AG08396 (cell line): ENCODE measurements around the gene DLX5.

Source experiments
- DNase-seq: peaks from one replicate; pipeline ENCODE4 v3.0.0; 2012; ENCODE audit warnings: low spot score, mixed read lengths

The DLX5 gene

GRCh38 chr7:97018126-97018601 is 6.5 kb downstream of the DLX5 start:
- no peak for DNase-seq

DNA sequence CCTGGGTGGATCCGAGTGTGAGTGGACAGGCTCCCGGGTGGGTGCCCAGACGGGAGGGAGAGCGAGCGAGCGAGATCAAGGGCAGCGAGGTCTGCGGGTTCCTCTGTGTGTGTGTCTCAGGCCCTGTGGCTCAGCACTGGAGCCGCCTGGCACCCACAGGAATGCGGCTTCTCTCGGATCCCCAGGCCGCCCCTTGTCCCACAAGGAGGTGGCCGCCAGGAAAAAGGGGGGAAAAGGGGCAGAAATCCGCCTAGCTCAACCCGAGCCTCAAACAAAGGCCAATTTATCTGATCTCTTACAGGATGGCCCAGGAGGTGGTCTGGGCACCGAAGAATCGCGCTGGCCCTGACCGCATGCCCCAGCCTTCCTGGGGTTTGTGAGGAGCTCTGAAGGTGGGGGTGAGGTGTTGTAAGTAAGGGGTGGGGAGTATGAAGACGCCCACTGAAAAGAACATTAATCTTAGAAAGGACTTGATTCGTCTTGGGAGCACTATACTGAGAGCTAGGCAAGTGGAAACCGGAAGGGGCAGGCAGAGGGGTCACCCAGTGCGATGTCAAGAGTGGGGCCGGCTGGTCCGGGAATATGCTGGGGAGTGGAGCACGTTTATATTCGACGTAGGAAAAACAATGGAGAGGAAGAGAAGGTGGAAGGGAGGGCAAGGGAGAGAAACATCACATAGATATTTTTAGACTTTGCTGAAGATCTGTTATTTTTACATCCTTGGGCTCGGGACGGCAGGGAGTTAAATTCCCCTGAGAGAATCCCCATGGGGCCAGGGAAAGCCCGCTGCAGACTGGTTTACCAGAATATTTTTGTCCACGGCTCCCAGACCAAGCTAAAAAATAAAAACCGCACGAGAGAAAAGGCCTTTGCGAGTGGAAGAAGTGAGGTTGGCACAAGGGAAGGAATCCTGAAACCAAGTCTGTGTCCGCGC is 7.2 kb downstream of the DLX5 start:
- DNase-seq, result no peak

- no peak for DNase-seq
Measured at GRCh38 chr7:97016381-97017191, 8.0 kb downstream of the DLX5 start.

- DNase-seq, result no peak
Measured at GRCh38 chr7:97015756-97016380, 8.8 kb downstream of the DLX5 start.

DNA sequence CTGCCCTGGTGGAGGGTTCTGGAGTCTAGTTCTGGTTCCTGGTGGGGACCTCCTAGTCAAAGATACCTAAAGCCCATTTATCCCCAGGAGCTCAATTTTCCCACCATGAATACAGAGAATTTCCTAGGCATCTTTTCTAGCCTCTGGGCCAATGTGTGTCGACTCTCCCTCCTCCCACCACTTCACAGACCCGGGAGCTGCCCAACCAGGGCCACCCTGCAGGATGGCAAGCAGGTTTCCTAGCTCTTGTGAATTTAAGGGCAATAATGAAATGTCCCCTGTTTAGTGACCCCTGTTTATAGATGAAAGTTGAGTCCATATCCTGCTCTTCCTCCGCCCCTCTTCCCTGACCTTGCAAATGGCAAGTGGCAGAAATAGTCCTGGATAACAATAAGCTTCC is 9.4 kb downstream of the DLX5 start:
- DNase-seq, result no peak

GRCh38 chr7:97014145-97014750 is 10.4 kb downstream of the DLX5 start:
- no peak for DNase-seq

DNA sequence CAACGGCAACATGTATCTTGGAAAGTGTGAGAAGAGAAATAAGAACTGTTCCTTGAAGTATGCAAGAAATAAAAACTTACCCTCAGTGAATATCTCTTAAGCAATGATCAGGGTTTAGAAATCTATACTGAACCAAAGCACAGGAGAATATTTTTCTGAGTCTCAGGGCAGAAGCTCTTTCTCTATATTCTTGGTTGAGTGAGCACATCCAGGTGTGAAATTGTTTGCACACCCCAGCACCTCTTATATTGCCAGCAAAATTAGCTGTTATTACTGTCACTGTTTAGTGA is 10.8 kb downstream of the DLX5 start:
- DNase-seq, result no peak

GRCh38 chr7:97013134-97013844 is 11.3 kb downstream of the DLX5 start:
- no peak for DNase-seq

DNA sequence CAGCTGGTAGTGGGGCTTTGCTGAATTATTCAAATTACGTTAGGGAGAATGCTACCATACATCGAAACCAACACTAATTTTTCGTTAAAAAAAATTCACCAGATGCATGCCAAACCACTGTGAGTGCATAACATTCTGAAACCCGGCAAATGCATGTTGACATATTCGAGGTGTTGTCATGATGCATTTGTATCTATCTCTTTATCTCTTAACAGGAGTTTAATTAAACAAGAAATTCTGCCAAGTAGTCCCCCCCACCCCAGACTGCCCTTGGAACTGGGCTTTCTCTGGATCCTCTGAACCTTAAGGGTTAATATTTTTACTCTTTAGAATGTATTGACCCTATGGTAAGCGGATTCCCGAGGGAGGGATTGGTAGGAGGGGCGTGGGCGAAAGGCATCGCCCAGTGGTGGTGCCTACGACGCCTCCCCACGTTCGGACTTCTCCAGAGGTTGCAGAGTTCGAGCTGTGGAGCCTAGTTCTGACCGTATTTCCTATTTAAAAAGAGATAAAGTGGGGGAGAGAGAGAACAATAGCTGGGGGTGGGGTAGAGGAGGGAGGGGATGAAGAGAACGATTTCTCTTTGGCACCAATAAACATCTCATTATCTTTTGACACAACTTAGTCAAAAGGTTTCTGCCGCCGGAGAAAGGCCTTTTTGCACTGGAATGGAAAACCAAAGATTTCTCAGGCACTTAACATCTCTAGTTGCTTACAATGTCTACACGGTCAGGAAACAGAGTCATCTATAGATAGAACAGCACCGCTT is 12.1 kb downstream of the DLX5 start:
- no peak for DNase-seq

GRCh38 chr7:97011536-97012364 is 12.9 kb downstream of the DLX5 start:
- no peak for DNase-seq

GRCh38 chr7:97011104-97011503 is 13.5 kb downstream of the DLX5 start:
- DNase-seq, result no peak

GRCh38 chr7:97009753-97010732 is 14.6 kb downstream of the DLX5 start:
- DNase-seq, result no peak

GRCh38 chr7:97008275-97008917 is 16.2 kb downstream of the DLX5 start:
- DNase-seq, result no peak

DNA sequence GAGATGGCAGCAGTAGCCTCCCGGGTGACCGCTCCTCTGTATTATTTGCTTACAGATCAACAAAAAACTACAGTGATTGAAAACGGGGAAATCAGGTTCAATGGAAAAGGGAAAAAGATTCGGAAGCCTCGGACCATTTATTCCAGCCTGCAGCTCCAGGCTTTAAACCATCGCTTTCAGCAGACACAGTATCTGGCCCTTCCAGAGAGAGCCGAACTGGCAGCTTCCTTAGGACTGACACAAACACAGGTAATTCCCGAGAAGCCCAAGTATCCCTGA is 17.1 kb downstream of the DLX5 start:
- no peak for DNase-seq

DNA sequence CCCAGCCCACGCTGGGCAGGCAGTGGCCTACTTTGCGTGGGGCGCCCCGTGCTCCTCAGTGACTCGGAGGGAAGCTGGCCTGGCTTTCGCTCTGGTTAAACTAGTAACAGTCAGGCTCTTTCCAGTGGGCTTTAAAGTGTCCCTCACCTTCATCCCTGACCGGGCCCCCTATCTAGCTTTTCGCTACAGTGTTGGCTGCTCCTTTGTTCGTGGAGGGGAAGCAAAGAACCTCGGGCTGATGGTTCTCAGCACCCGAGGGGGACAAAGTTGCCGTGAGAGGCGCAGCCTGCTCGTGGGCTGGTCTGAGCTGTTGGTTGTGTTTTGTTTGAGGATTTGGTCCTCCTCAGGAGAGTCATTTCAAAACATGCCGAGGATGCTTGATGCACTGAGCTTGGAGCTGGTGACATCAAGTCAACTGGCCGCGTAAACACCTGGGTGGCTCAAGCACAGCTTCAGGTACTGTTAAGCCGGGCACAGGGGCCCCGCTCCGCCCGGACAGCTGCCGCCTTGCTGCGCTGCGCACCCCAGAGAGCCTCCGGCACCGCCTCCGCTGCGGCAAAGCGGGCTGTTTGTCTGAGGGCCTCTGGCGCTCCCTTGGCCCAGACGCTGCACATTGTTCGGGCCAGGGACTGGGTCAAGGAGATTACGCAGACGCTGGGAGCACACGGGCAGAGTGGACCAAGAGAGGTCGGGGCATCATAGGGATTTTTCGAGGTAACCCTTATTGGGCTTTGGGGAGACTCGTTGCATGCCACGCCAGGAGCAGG is 17.6 kb downstream of the DLX5 start:
- no peak for DNase-seq

DNA sequence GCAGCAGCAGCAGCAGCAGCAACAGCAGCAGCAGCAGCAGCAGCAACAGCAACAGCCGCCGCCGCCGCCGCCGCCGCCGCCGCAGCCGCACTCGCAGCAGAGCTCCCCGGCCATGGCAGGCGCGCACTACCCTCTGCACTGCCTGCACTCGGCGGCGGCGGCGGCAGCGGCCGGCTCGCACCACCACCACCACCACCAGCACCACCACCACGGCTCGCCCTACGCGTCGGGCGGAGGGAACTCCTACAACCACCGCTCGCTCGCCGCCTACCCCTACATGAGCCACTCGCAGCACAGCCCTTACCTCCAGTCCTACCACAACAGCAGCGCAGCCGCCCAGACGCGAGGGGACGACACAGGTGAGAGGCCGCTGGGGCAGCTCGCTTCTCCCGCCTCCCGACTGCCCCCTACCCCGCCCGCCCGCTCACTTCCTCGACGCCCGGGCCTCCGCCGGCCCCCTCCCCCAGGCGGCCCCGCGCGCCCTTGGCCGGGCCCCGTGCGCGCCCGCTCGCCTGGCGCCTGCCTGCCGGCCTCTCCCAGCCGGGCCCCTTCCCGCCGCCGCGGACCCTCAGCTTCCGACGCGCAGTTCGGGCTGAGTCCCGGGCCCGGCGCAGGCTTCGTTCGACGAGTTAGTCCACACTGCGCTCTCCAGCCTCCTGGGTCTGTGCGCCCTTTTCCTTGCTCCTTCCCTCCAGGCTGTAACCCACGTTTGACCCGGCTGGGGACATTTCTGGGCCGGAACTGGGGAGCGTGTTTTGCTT is 18.4 kb downstream of the DLX5 start:
- DNase-seq, result peak; percentile 68
